PFSK-1 (cell line): ENCODE data around the gene SFRP5.

ENCODE experiments used
- FOXP2 ChIP-seq: optimal IDR thresholded peaks from 2 replicates; pipeline ENCODE3; 2011; ENCODE audit warnings: borderline replicate concordance, control low read depth, inconsistent platforms; ENCODE audit not compliant: insufficient read depth; ENCODE audit errors: extremely low read length, extremely low read depth
- POLR2AphosphoS5 ChIP-seq: IDR thresholded peaks from 2 replicates; pipeline ENCODE4 v1.6.1; 2012; ENCODE audit warnings: low read depth, mild to moderate bottlenecking, control low read depth, low read length, moderate library complexity
- REST ChIP-seq, 2 experiments: IDR thresholded peaks; 2 replicates each; pipeline versions ENCODE4 v1.6.1 to v1.8.0; 2011 to 2012; ENCODE audit warnings: low read depth in 2 of 2, low read length in 2 of 2, control low read depth in 1 of 2, inconsistent platforms in 1 of 2, mild to moderate bottlenecking in 1 of 2, moderate library complexity in 1 of 2; ENCODE audit not compliant: insufficient read depth in 1 of 2
- TAF1 ChIP-seq: IDR thresholded peaks from 2 replicates; pipeline ENCODE4 v1.6.1; 2012; ENCODE audit warnings: low read length, control low read depth, borderline replicate concordance; ENCODE audit not compliant: insufficient read depth

DNA sequence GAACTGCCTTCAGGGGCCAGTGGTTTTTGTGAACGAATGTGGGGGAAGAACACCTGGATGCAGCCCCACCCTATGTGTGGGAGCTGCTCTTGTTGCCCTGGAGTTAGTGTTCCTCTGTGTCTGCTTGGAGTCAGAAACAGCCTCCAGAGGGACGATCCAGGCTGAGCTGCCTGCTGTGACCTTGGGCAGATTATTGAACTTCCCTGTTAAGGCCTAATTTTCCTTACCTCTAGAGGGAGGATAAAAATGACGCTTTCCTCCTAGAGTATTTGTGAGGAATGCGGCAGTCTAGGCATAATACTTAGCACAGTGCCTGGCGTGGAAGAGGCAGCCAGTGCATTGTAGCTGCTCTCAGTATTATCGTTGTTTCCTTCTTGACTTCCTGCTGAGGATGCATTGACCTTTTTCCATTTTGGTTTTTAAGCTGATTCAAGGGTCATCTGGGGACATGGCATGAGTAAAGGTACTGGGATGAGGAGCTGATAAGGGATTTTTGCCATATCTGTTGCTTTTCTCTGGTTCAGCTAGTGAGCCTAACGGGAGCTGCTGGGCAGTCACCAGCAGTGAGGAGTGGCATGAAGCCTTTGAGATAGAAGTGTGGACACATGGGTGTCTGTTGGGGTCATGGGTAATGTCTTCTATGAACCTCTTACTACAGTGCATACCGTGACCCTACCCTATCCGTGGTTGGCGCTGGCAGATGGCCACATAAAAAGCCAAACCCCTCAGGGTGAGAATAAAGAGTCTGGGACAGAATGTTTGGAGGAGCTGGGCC lies 28.4 kb downstream of the SFRP5 start:
- TF ChIP-seq POLR2AphosphoS5 (no peak), TAF1 (no peak), REST (IDR thresholded peaks at IDR 0.05; ENCODE audit: insufficient read depth in 1 of 2, low read depth in 2 of 2, low read length in 2 of 2) (no peak), FOXP2 (no peak)
